HCT116 (cell line): ENCODE results near the gene APBA2. TPM values are rescaled to one million over a fixed set of nuclear protein-coding genes. Genes with fewer than 3 reads are reported as not detected.

Experiments
- ATAC-seq: fragments of 200-7000 bp; cut with Tn5 transposase; 2 replicates; pipeline ENCODE4 v1.9.1; 2020; ENCODE audit warnings: mild to moderate bottlenecking, moderate library complexity
- BruUV-seq: library from RNA; stranded (reverse); fragments of 400-500 nt; replicated peaks from 2 replicates; lab custom pipeline; 2021; lab: Mats Ljungman, UMichigan
- CTCF ChIA-PET: fragments of 300-600 bp; sonication (Branson Sonifier 250); formaldehyde crosslinking; loops from one replicate; lab custom pipeline; 2021; ENCODE audit warnings: antibody characterized with exemption; lab: Charles Lee
- POLR2A ChIA-PET: fragments of 300-600, 350-600 bp; sonication (Branson Sonifier 250); formaldehyde crosslinking; loops from one replicate; lab custom pipeline; 2021; ENCODE audit warnings: antibody characterized with exemption; lab: Charles Lee
- RAD21 ChIA-PET, 2 experiments: fragments of 300-600 bp; sonication (Branson Sonifier 250); formaldehyde crosslinking; loops; one replicate each; lab custom pipeline; 2023; ENCODE audit warnings: low total read pairs in 2 of 2; ENCODE audit not compliant: uncharacterized antibody in 2 of 2, unreplicated experiment in 2 of 2, low non-redundant PET in 1 of 2; lab: Charles Lee
- DNase-seq: peaks from one replicate; pipeline ENCODE4 v3.0.0-alpha.2; 2010; ENCODE audit warnings: low read depth, low spot score
- H2AFZ ChIP-seq: fragments of 200-600 bp; shearing (Covaris generic), sonication (generic); 2 replicates; pipeline ENCODE4 v1.6.1; 2017; ENCODE audit warnings: low read depth, mixed run types, mixed read lengths, antibody characterized with exemption, low read length; ENCODE audit not compliant: poor library complexity, severe bottlenecking
- H3K27ac ChIP-seq: 2 replicates; pipeline ENCODE4 v1.5.1; 2012; ENCODE audit warnings: low read depth, low read length
- H3K27me3 ChIP-seq: fragments of 200-600 bp; sonication (generic); 2 replicates; pipeline ENCODE4 v1.6.1; 2016; ENCODE audit warnings: mixed run types, low read length, mixed read lengths; ENCODE audit not compliant: insufficient read depth
- H3K36me3 ChIP-seq, 2 experiments: fragments of 200-500 bp in 1 of 2; fragments of 200-600 bp in 1 of 2; sonication (Bioruptor generic) in 1 of 2; sonication (generic) in 1 of 2; 2 replicates each; pipeline versions ENCODE4 v1.5.1 to v1.6.1; 2014 to 2016; ENCODE audit warnings: low read length in 2 of 2, inconsistent platforms in 1 of 2, mixed read lengths in 1 of 2, mixed run types in 1 of 2; ENCODE audit not compliant: insufficient read depth in 2 of 2, control insufficient read depth in 1 of 2
- H3K4me1 ChIP-seq, 2 experiments: fragments of 200-600 bp in 1 of 2; sonication (generic) in 1 of 2; 2 replicates each; pipeline versions ENCODE4 v1.5.1 to v1.6.1; 2012 to 2017; ENCODE audit warnings: low read length in 2 of 2, inconsistent platforms in 1 of 2, mild to moderate bottlenecking in 1 of 2, mixed read lengths in 1 of 2, mixed run types in 1 of 2, moderate library complexity in 1 of 2; ENCODE audit not compliant: insufficient read depth in 2 of 2, control insufficient read depth in 1 of 2
- H3K4me2 ChIP-seq: fragments of 200-600 bp; sonication (generic); 2 replicates; pipeline ENCODE4 v1.6.1; 2017; ENCODE audit warnings: mixed run types, low read length, mixed read lengths
- H3K4me3 ChIP-seq, 2 experiments: fragments of 200-600 bp in 1 of 2; sonication (generic) in 1 of 2; replicated peaks in 1 of 2; 2 replicates each; pipeline ENCODE4 v1.5.1; 2011 to 2016; ENCODE audit warnings: low read length in 2 of 2, control low read depth in 1 of 2, low read depth in 1 of 2, mild to moderate bottlenecking in 1 of 2, mixed read lengths in 1 of 2, mixed run types in 1 of 2
- H3K79me2 ChIP-seq: fragments of 200-600 bp; sonication (generic); 2 replicates; pipeline ENCODE4 v1.6.1; 2017; ENCODE audit warnings: mild to moderate bottlenecking, mixed run types, low read length, moderate library complexity, mixed read lengths; ENCODE audit not compliant: insufficient read depth
- H3K9ac ChIP-seq: fragments of 200-600 bp; sonication (generic); 2 replicates; pipeline ENCODE4 v1.6.1; 2016; ENCODE audit warnings: low read length, mixed read lengths
- H3K9me2 ChIP-seq: fragments of 200-600 bp; sonication (generic), shearing (Covaris generic); 2 replicates; pipeline ENCODE4 v1.6.1; 2017; ENCODE audit warnings: mixed run types, mild to moderate bottlenecking, moderate library complexity; ENCODE audit not compliant: insufficient read depth
- H3K9me3 ChIP-seq, 2 experiments: fragments of 200-500 bp in 1 of 2; fragments of 200-600 bp in 1 of 2; sonication (Bioruptor generic) in 1 of 2; sonication (generic) in 1 of 2; 2 replicates each; pipeline ENCODE4 v1.6.1; 2014 to 2017; ENCODE audit warnings: low read length in 2 of 2, mixed read lengths in 2 of 2, inconsistent platforms in 1 of 2, low read depth in 1 of 2, mild to moderate bottlenecking in 1 of 2, mixed run types in 1 of 2, moderate library complexity in 1 of 2; ENCODE audit not compliant: control insufficient read depth in 1 of 2, insufficient read depth in 1 of 2
- H4K20me1 ChIP-seq: fragments of 200-600 bp; sonication (generic), shearing (Covaris generic); 2 replicates; pipeline ENCODE4 v1.6.1; 2017; ENCODE audit warnings: mixed run types, mild to moderate bottlenecking, moderate library complexity; ENCODE audit not compliant: insufficient read depth
- CEBPB ChIP-seq: IDR thresholded peaks from 2 replicates; pipeline ENCODE4 v1.6.1; 2012; ENCODE audit warnings: low read depth
- EGR1 ChIP-seq: IDR thresholded peaks from 2 replicates; pipeline ENCODE4 v1.6.1; 2012; ENCODE audit warnings: low read depth
- EZH2 ChIP-seq: fragments of 200-600 bp; sonication (generic); IDR thresholded peaks from 2 replicates; pipeline ENCODE4 v1.6.1; 2017; ENCODE audit warnings: antibody characterized with exemption, mixed run types
- FOSL1 ChIP-seq: IDR thresholded peaks from 2 replicates; pipeline ENCODE4 v1.6.1; 2012; ENCODE audit warnings: low read depth
- JUND ChIP-seq: IDR thresholded peaks from 2 replicates; pipeline ENCODE4 v1.6.1; 2012
- SRF ChIP-seq: IDR thresholded peaks from 2 replicates; pipeline ENCODE4 v1.6.1; 2012; ENCODE audit warnings: low read depth
- TCF7L2 ChIP-seq: IDR thresholded peaks from 2 replicates; pipeline ENCODE4 v1.7.0; 2011; ENCODE audit warnings: borderline replicate concordance, inconsistent platforms; ENCODE audit not compliant: insufficient read depth, insufficient read length; ENCODE audit errors: extremely low read depth
- YY1 ChIP-seq: IDR thresholded peaks from 2 replicates; pipeline ENCODE4 v1.6.1; 2011; ENCODE audit warnings: low read length, low read depth, moderate library complexity, mild to moderate bottlenecking; ENCODE audit not compliant: insufficient replicate concordance; ENCODE audit errors: extremely low read depth
- ZFX ChIP-seq: fragments of 450-650 bp; IDR thresholded peaks from 2 replicates; pipeline ENCODE4 v1.6.1; 2017
- intact Hi-C: fragments of 100-400 bp; cut with micrococcal nuclease; formaldehyde crosslinking; loops from 2 replicates; pipeline ENCODE4 v1.10.0; 2022
- total RNA-seq: library from RNA; stranded (reverse); gene quantifications from one replicate; pipeline ENCODE4 v1.2.1, GENCODE V29; 2021; ENCODE audit not compliant: unreplicated experiment
- TF ChIP-seq, protein P1 (sequence below): IDR thresholded peaks from 2 replicates; pipeline ENCODE4 v1.6.1; 2011; ENCODE audit warnings: mild to moderate bottlenecking, low read length, moderate library complexity; ENCODE audit not compliant: insufficient replicate concordance; ENCODE audit errors: extremely low read depth

Gene APBA2
- total RNA-seq, 1 experiment from 2014 or later, result 0.47 TPM

DNA sequence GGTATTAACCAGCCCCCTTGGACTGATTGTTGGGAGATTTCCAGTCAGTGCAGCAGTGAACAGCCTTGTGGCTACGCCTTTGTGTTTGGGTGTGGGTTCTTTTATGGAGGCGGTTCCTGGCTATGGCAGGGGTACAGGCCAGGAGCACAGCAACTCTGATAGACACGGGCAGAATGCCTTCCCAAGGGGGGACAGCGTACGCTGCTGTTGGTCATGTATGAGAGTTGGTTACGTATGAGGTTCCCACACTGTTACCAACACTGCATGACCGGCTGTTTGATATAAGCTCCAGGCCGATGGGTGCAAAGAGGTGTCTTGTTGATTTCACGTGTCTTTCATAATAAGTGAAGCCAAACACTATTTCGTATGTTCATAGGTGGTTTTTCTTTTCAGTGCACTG lies 196.0 kb downstream of the APBA2 start:
- no peak overlapping the region for H3K9ac ChIP-seq
- H3K27me3 ChIP-seq, result no peaks in the 10 kb centered on the region
- no TSS peak for BruUV-seq
- intact Hi-C loops, result no loop called here
- no peak overlapping the region for H3K4me2 ChIP-seq
- ATAC-seq (no peak), DNase-seq (no peak)
- H4K20me1 ChIP-seq, result no peaks in the 10 kb centered on the region
- H3K4me1 ChIP-seq, result no peaks in the 10 kb centered on the region
- no peaks in the 10 kb centered on the region for H3K9me3 ChIP-seq
- TF ChIP-seq JUND (no peak), EZH2 (no peak), SRF (no peak), FOSL1 (no peak), CEBPB (no peak), ZFX (no peak), TCF7L2 (no peak), EGR1 (no peak)
- CTCF ChIA-PET, result interaction anchor here (1.2 to 2.7 kb wide), 3 partner anchors 9 to 22 kb away, joined by 5 to 9 read pairs (median 7); no protein-coding TSS in a partner anchor
- H3K27ac ChIP-seq, result no peak overlapping the region
- H3K36me3 ChIP-seq, result no peaks in the 10 kb centered on the region
- no peaks in the 10 kb centered on the region for H3K79me2 ChIP-seq
- RAD21 ChIA-PET, result no interaction called here
- POLR2A ChIA-PET, result no interaction called here
- H3K9me2 ChIP-seq, result no peaks in the 10 kb centered on the region
- H2AFZ ChIP-seq, result no peak overlapping the region
- no peak overlapping the region for H3K4me3 ChIP-seq

DNA sequence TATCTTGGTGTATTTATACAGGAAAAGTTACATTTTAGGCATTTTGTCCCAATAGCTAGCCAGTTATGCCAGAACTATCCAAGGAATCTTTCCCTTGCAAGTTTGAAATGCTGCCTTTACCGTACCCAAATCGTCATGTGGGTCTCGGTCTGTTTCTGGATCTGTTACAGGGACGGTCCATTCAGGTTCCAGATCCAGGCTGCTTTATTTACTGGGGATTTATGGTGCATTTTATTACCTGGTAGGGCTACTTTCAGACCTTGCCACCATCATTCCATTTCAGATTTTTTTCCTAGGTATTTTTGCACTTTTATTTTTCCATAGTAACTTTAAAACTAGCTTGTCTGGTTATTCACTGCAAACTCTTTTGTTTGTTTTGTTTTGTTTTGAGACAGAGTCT lies 197.4 kb downstream of the APBA2 start:
- Histone ChIP-seq H3K9me3 (no peaks in the 10 kb centered on the region), H3K4me2 (no peak overlapping the region), H4K20me1 (no peaks in the 10 kb centered on the region), H3K4me1 (no peaks in the 10 kb centered on the region), H3K36me3 (no peaks in the 10 kb centered on the region), H2AFZ (no peak overlapping the region), H3K4me3 (no peak overlapping the region), H3K27ac (no peak overlapping the region), H3K9me2 (no peaks in the 10 kb centered on the region), H3K79me2 (no peaks in the 10 kb centered on the region)
- ATAC-seq (no peak), DNase-seq (no peak)
- POLR2A ChIA-PET, result no interaction called here
- CTCF ChIA-PET, result interaction anchor here (1.2 kb wide), 1 partner anchor 19 kb away, joined by 7 read pairs; no protein-coding TSS in a partner anchor
- RAD21 ChIA-PET, result no interaction called here
- no peak for TF ChIP-seq YY1
- TF ChIP-seq, protein P1, sequence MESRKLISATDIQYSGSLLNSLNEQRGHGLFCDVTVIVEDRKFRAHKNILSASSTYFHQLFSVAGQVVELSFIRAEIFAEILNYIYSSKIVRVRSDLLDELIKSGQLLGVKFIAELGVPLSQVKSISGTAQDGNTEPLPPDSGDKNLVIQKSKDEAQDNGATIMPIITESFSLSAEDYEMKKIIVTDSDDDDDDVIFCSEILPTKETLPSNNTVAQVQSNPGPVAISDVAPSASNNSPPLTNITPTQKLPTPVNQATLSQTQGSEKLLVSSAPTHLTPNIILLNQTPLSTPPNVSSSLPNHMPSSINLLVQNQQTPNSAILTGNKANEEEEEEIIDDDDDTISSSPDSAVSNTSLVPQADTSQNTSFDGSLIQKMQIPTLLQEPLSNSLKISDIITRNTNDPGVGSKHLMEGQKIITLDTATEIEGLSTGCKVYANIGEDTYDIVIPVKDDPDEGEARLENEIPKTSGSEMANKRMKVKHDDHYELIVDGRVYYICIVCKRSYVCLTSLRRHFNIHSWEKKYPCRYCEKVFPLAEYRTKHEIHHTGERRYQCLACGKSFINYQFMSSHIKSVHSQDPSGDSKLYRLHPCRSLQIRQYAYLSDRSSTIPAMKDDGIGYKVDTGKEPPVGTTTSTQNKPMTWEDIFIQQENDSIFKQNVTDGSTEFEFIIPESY, result no peak
- TF ChIP-seq, all 23 proteins: peak for 0
- intact Hi-C loops, result no loop called here
- no TSS peak for BruUV-seq
- no peaks in the 10 kb centered on the region for H3K27me3 ChIP-seq
- H3K9ac ChIP-seq, result no peak overlapping the region
